Measurements from ENCODE around the gene FHL3.
"Not testable (repeated sequence)": the region's sequence is repeated elsewhere in the genome, so short reads cannot be mapped to it uniquely, and the experiment has no call there.

The FHL3 gene

DNA sequence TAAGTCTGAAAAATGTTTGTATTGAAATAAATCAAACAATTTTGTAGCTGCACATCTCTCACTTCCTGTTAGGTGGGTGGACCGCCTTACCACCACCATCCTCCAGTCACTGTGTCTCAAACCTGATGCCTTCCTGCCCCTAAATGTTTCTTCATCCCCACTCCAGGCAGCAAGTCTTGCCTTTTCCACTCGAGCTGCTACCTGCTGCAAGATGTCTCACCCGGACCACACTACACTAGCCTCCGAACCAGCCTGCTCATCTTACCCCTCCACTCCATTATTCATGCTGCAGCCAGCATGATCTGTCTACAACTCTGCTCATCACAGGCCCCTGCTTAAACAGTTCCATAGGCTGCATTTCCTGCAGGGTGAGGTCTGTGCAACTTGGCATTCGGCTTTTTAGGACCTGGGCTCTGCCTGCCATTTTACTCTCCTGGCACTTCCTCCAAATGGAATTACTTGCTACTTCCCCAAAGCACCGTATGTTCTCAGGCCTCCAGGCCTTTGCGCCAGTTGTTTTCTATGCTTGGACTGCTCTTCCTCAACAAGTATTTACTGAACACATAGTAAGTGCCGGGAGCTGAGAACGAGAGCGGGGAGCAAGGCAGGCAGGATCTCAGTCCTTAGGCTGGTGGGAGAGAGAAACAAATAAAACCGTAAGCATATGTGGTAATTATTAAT, 10.3 kb downstream of the FHL3 start:
- DNase-seq (ENCODE audit: low read depth in 2 of 2), result no peak

DNA sequence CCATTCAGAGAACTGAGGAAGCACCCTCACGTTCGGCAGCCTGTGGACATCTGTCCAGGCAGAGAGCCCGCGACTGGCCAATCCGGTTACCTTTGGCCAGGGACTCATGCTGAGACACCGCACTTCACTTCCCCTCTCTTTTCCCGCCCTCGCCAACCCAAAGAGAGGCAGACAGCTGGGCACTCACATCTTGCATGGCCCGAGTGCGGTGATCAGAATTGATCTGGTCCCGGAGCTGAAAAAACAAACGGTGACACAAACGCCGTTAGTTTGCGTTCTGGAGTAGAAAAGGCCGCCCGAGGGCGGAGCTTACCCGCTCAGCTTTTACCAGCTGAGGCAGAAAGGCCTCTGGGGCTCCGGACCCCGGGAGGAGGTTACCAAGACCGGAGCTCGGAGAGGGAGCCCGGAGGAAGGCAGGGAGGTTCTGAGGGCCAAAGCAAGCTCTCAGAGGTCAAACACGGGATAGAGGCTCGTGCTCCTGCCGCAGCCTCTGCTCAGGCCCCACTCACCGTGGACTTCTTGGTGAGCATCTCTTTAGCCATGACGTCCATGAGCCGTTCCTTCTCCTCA, 15.9 kb downstream of the FHL3 start:
- DNase-seq (ENCODE audit: low read depth in 2 of 2), result no peak

DNA sequence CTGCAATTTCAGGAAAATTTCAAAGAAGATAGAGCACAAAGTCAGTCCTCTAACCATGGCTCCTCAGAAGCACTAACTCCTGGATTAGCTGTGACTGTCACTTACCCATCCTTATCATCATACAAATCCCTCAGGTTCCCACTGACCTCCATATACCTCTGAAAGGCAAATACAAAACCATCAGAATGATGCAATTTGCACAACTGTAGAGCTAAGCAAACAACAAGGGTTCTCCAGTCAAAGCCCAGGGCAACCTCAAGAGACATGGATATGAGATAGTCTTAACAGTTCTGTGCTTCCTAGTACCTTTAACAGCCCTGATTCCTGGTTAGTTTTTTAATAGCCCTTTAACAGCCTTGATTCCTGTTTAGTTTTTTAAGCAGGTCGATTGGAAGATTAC, 17.6 kb downstream of the FHL3 start:
- DNase-seq (ENCODE audit: low read depth in 2 of 2), result no peak

GRCh38 chr1:37983546-37983945, 21.8 kb downstream of the FHL3 start:
- DNase-seq (ENCODE audit: low read depth in 2 of 2), result no peak

GRCh38 chr1:37978541-37978940, 26.8 kb downstream of the FHL3 start:
- DNase-seq (ENCODE audit: low read depth in 2 of 2), result no peak

DNA sequence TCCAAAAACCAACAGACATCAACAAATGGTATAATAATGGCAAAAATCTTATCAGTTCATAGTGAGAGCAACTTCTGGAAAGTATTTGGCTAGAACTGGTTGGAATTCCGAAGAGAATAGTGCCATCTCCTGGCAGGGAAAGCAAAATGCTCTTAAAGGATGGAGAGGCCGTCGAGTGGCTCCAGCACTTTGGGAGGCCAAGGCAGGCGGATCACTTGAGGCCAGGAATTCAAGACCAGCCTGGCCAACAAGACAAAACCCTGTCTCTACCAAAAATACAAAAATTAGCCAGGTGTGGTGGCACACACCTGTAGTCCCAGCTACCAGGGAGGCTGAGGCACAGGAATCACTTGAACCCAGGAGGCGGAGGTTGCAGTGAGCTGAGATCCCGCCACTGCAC, 30.2 kb downstream of the FHL3 start:
- DNase-seq (ENCODE audit: low read depth in 2 of 2), result not testable (repeated sequence)

DNA sequence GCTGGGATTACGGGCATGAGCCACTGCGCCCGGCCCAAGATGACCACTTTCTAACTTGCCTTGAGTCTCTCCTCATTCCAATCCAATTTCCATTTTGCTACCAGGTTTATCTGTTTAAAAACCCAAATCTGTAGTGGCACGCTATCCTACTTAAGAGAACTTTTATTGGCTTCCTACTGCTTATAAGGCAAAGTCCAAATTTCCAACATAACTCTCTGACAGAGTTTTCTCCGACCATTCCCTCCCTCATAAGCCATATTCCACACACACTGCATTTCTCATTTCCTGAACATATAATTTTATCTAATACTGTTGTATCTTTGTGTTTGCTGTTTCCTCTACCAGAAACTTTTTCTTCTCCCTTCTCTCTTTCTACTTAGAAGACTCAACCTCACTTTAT, 30.7 kb downstream of the FHL3 start:
- DNase-seq (ENCODE audit: low read depth in 2 of 2), result no peak

DNA sequence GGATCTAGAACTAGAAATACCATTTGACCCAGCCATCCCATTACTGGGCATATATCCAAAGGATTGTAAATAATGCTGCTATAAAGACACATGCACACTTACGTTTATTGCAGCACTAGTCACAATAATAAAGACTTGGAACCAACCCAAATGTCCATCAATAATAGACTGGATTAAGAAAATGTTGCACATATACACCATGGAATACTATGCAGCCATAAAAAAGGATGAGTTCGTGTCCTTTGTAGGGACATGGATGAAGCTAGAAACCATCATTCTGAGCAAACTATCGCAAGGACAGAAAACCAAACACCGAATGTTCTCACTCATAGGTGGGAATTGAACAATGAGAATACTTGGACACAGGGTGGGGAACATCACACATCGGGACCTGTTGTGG, 31.6 kb downstream of the FHL3 start:
- not testable (repeated sequence) for DNase-seq (ENCODE audit: low read depth in 2 of 2)

DNA sequence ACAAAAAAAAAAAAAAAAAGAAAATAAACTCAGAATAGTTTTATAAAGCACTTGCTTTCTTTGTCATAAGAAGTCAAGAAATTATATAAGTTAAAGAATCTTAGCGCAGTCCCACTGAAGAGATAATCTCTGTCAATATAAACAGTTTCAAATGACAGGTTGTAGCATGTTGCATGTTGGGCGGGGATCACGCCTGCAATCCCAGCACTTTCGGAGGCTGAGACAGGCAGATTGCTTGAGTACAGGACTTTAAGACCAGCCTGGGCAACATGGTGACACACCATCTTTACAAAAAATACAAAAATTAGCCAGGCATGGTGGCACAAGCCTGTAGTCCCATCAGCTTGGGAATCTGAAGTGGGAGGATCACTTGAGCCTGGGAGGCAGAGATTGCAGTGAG, 40.0 kb downstream of the FHL3 start:
- no peak for DNase-seq (ENCODE audit: low read depth in 2 of 2)

DNA sequence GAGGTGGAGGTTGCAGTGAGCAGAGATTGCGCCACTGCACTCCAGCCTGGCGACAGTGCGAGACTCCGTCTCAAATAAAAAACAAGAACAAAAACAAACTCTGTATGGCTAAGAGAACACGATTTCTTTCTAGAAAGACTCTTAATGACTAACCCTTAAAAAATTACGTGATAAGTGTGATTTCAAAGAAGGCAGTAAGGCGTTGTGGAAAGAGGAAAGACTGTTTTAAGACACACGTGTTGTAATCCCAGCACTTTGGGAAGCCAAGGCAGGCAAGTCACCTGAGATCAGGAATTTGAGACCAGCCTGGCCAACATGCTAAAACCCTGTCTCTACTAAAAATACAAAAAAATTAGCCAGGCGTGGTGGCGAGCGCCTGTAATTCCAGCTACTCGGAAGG, 41.2 kb downstream of the FHL3 start:
- not testable (repeated sequence) for DNase-seq (ENCODE audit: low read depth in 2 of 2)

DNA sequence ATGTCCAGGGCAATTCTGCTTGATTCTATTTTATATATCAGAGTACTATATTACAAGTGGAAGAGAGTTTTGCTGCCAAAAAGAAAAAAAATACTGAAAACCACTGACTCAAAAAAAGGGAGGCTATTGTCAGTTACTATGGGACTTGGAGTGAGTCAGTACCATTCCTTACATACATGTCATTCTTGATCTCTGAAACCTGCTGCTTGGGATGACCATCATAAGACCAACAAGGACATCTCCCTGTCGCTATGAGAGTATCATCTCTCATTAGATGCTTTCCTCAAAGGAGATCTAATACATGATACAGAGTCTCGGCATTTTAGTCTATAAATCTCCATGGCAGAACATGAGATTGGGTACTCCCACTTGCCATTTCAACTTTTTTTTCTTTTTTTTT, 46.6 kb downstream of the FHL3 start:
- no peak for DNase-seq (ENCODE audit: low read depth in 2 of 2)

- DNase-seq (ENCODE audit: low read depth in 2 of 2), result no peak
Measured at GRCh38 chr1:37955685-37956084, 49.6 kb downstream of the FHL3 start.

- no peak for DNase-seq (ENCODE audit: low read depth in 2 of 2)
Measured at GRCh38 chr1:37954316-37954971, 50.9 kb downstream of the FHL3 start.

GRCh38 chr1:37952738-37953137, 52.6 kb downstream of the FHL3 start:
- DNase-seq (ENCODE audit: low read depth in 2 of 2), result no peak

DNA sequence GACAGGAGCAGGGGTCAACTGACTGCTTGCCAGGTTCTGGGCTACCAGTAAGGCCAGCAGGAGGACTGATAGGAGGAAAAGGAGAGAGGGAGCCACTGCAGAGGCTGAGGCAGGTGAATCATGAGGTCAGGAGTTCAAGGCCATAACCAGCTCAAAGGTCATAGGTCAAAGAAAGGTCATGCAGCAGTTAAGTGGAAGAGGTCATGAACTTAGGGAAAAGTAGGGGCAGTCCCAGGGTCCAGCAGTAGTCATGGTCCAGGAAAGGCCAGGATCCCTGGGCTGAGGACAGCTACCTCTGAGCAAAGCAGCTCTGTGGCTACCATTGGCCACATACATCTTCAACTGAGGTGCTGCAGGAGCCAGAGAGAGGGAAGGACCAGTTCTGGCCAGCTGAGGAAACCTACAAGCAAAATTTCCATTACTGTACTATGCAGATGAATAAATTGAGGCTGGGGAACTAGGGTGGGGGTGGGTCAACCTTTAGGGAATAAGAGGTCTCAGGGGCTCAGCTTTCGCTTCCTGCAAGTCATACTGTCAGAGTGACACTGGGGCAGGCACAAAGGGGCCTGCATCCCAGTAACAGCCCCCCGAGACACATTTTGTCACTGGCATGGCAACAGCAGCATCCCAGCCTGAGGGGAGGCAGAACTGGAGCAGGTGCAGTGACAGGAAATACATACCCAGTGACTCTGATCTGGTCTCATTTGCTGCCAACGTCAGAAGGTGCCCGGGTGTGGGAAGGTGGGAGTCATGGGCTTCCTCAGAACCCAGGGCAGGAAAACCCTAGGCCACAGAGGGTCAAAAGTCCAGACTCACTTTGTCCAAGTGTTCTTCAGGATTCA, 53.3 kb downstream of the FHL3 start:
- DNase-seq (ENCODE audit: low read depth in 2 of 2), result no peak

DNA sequence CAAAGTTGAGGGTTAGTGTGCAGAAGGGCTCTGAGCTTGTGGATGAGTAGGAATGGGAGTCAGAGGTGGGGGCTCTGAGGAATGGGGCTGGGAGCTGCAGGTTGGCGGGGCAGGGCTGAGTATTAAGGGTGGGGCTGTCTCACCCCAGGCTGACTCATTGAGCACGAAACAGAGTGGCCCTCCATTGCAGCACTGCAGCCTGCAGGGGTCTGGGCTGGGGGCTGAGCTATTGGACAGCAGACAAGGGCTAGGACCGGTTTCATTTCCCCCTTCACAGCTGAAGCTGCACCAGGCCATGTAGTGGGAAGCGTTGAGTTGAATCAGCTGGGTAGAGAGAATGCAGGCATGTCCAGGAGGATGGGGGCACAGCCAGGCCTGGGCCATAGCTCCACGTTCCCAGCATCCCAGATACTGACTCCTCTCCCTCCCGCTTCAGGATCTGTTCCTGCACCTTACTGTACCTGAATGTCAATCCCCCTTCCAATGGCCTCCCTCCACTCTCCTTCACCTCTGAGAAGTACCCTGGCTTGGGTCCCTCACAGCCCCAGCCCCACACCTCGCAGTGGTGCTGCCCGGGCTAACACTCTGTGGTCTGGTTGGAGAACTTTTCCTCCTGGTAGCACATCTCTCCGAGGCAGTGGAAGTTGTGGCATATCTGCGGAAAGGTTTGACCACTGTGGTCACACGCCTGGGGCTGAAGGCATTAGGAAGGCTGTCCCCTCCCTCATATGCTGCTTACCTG, 54.1 kb downstream of the FHL3 start:
- no peak for DNase-seq (ENCODE audit: low read depth in 2 of 2)

- no peak for DNase-seq (ENCODE audit: low read depth in 2 of 2)
Measured at GRCh38 chr1:37949524-37950152, 55.7 kb downstream of the FHL3 start.

- no peak for DNase-seq (ENCODE audit: low read depth in 2 of 2)
Measured at GRCh38 chr1:37948841-37949240, 56.5 kb downstream of the FHL3 start.

DNA sequence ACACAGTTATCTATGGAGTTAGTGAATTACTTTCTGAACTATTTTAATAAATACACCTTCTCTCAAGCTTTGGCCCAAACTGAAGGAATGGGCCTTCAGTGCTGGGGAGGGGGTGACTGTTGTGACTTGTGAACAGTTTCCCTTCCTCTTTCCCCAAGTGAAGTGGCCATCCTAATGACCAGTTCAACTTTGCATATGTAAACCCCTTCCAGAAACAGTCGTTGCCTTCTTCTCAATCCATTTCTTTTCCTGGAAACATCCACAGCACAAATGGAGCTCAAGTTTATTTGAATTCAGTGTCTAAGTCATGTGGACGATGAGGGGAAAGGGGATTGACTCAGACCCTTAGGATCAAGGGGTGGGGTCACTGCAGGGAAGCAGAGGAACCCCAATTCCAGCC, 57.1 kb downstream of the FHL3 start:
- DNase-seq (ENCODE audit: low read depth in 2 of 2), result no peak

DNA sequence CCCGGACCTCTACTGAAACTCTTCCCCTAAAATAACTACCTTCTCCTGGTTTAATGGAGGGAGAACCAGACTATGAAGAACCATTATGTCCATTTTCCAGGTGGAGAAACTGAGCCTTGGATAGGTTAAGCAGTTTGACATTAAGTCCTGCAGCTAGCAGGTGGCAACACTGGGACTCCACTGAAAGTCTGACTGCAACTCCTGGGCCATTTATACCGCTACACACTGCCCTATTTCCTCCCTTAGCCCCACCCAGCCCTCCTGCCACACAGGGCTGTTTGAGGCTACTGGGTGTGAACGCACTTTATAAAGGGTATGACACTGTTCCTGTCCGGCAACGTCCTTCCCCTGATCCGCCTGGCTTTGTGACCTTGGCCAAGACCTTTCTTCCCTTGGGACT, 58.0 kb downstream of the FHL3 start:
- DNase-seq (ENCODE audit: low read depth in 2 of 2), result no peak

Measured in stimulated activated CD4-positive, alpha-beta T cell treated with anti-CD3 and anti-CD28 coated beads, Interleukin-1b, Interleukin-23, amount 100 ng/mL, for 4 hours (primary cell).